Glutamatergic neuron (in vitro differentiated cells): ENCODE data around the gene ZNF79. TPM values are rescaled to one million over a fixed set of nuclear protein-coding genes. Genes with fewer than 3 reads are reported as not detected.

Experiments
- DNase-seq: peaks from one replicate; pipeline ENCODE4 v3.0.0; 2022
- H3K27ac Mint-ChIP-seq: one replicate; pipeline ENCODE4 v1.8.0; 2020; ENCODE audit warnings: mild to moderate bottlenecking, mixed read lengths, inconsistent platforms; ENCODE audit not compliant: unreplicated experiment
- H3K27me3 Mint-ChIP-seq: one replicate; pipeline ENCODE4 v1.8.0; 2020; ENCODE audit warnings: mild to moderate bottlenecking, moderate library complexity, mixed read lengths, inconsistent platforms; ENCODE audit not compliant: unreplicated experiment
- H3K36me3 Mint-ChIP-seq: one replicate; pipeline ENCODE4 v1.8.0; 2020; ENCODE audit warnings: mild to moderate bottlenecking, mixed read lengths, inconsistent platforms; ENCODE audit not compliant: unreplicated experiment
- H3K4me1 Mint-ChIP-seq: one replicate; pipeline ENCODE4 v1.8.0; 2020; ENCODE audit warnings: mild to moderate bottlenecking, low read depth, mixed read lengths, inconsistent platforms; ENCODE audit not compliant: unreplicated experiment
- H3K4me3 Mint-ChIP-seq: one replicate; pipeline ENCODE4 v1.8.0; 2020; ENCODE audit warnings: mild to moderate bottlenecking, mixed read lengths, inconsistent platforms; ENCODE audit not compliant: unreplicated experiment
- H3K9me3 Mint-ChIP-seq: one replicate; pipeline ENCODE4 v1.8.0; 2020; ENCODE audit warnings: mild to moderate bottlenecking, moderate library complexity, mixed read lengths, inconsistent platforms; ENCODE audit not compliant: unreplicated experiment
- CTCF ChIP-seq: fragments of 200-600 bp; sonication (generic); IDR thresholded peaks from one replicate; pipeline ENCODE4 v1.5.0; 2021; ENCODE audit not compliant: partially characterized antibody, unreplicated experiment
- total RNA-seq: library from RNA; stranded (reverse); fragmentation: NEBNext Ultra II Directional; extraction: Animal tissue kit (Norgen Biotek cat#: 25700); gene quantifications from one replicate; pipeline ENCODE4 v1.2.1, GENCODE V29; 2021; ENCODE audit not compliant: unreplicated experiment

ZNF79 gene
- total RNA-seq, 1 donor from 2014 or later = 10.0 TPM

DNA sequence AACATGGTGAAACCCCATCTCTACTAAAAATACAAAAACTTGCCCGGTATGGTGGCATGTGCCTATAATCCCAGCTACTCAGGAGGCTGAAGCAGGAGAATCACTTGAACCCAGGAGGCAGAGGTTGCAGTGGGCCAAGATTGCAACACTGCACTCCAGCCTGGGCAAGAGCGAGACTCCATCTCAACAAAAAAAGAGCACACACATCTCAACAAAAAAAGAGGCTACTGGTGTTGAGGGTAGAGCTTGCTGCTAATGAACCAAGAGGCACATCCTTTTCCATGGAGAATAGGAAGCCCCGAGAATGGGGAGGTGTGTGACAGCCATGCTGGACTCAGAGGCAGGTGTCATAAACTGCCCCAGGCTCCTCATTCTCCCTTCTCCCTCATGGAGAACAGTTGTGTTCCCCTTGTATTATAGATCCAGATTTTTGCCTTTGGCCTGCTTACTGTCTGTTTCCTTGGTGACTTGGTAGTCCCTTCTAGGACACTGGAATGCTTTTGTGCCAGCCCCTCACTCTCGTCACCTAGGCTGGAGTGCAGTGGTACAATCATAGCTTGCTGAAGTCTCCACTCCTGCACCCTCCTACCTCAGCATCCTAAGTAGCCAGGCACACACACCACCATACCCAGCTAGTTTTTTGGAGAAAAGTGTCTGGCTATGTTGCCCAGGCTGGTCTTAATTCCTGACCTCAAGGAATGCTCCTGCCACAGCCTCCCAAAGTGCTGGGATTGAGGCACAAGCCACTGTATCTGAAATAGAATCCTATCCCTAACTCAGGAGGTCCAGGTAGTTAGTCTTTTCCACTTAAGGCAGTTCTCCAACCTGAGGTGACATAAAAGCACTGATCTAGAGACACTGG is 21.9 kb downstream of the ZNF79 start:
- no peak for DNase-seq
- peaks cover 16% of the 10 kb centered on the region for H3K36me3 Mint-ChIP-seq
- H3K27me3 Mint-ChIP-seq = peaks cover 8% of the 10 kb centered on the region
- no peak for TF ChIP-seq CTCF
- H3K4me3 Mint-ChIP-seq = no peak overlapping the region
- no peak overlapping the region for H3K27ac Mint-ChIP-seq
- H3K4me1 Mint-ChIP-seq = peaks cover 11% of the 10 kb centered on the region
- H3K9me3 Mint-ChIP-seq = peaks cover 17% of the 10 kb centered on the region

- Mint-ChIP-seq H3K36me3 (peaks cover 16% of the 10 kb centered on the region), H3K4me1 (peaks cover 11% of the 10 kb centered on the region), H3K4me3 (no peak overlapping the region), H3K27ac (no peak overlapping the region), H3K9me3 (peaks cover 18% of the 10 kb centered on the region), H3K27me3 (peaks cover 10% of the 10 kb centered on the region)
- no peak for DNase-seq
- no peak for TF ChIP-seq CTCF
Observed at GRCh38 chr9:127446713-127447415, 22.7 kb downstream of the ZNF79 start.

GRCh38 chr9:127447416-127448111 is 23.4 kb downstream of the ZNF79 start:
- Mint-ChIP-seq H3K27ac (no peak overlapping the region), H3K9me3 (peaks cover 17% of the 10 kb centered on the region), H3K4me3 (no peak overlapping the region), H3K36me3 (peaks cover 16% of the 10 kb centered on the region), H3K4me1 (peaks cover 11% of the 10 kb centered on the region), H3K27me3 (peaks cover 8% of the 10 kb centered on the region)
- no peak for TF ChIP-seq CTCF
- DNase-seq = no peak

DNA sequence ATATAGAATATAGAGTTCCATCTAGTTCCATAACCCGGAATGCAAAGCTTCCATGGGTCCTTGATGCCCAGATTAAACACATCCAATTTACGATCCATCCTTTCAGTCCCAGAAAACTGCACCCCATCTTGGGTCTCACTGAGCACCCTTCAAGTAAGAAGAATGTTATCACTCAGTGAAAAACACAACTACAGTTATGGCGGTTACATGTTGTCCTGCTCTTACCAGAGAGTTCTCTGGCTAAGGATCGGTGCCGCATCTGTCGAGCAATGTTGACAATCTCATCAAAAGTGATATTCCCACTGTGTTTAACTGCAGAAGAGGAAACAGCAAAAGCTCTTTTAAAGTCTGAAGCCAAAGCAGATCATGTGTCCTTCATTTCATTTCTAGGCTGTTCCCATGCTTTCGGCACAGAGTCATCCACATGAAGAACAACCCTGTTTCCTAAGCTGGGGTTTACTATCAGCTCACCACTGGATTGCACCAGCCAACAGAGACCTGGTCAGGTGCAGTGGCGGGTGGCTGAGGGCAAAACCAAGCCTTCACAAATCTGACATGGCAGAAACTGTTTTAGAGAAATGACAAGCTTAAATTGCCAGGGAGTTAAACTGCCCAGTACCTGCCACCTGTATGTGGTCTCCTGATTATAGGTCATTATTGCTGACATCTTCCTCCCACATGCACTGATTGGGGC is 24.1 kb downstream of the ZNF79 start:
- H3K36me3 Mint-ChIP-seq = peaks cover 16% of the 10 kb centered on the region
- no peak overlapping the region for H3K4me3 Mint-ChIP-seq
- no peak for DNase-seq
- peaks cover 17% of the 10 kb centered on the region for H3K9me3 Mint-ChIP-seq
- no peak for TF ChIP-seq CTCF
- peaks cover 11% of the 10 kb centered on the region for H3K4me1 Mint-ChIP-seq
- peaks cover 8% of the 10 kb centered on the region for H3K27me3 Mint-ChIP-seq
- H3K27ac Mint-ChIP-seq = no peak overlapping the region
